GM19193 (cell line): ENCODE measurements around the gene PRMT5.

ENCODE experiments used
- POLR2A ChIP-seq: IDR thresholded peaks from 4 replicates; pipeline ENCODE4 v1.6.1; 2011; ENCODE audit not compliant: insufficient read depth, insufficient read length; ENCODE audit errors: extremely low read depth

PRMT5 gene

GRCh38 chr14:22952418-22952817, 23.2 kb upstream of the PRMT5 start:
- TF ChIP-seq POLR2A, result no peak

- TF ChIP-seq POLR2A, result no peak
Observed at GRCh38 chr14:22945642-22946041, 16.5 kb upstream of the PRMT5 start.

- TF ChIP-seq POLR2A, result no peak
Observed at GRCh38 chr14:22939684-22940083, 10.5 kb upstream of the PRMT5 start.

GRCh38 chr14:22935156-22935555, 6.0 kb upstream of the PRMT5 start:
- no peak for TF ChIP-seq POLR2A

GRCh38 chr14:22932146-22932545, 3.0 kb upstream of the PRMT5 start:
- no peak for TF ChIP-seq POLR2A

GRCh38 chr14:22929961-22930364, 787 bp upstream of the PRMT5 start:
- TF ChIP-seq POLR2A, result no peak

GRCh38 chr14:22928237-22929103, 706 bp downstream of the PRMT5 start:
- no peak for TF ChIP-seq POLR2A

- TF ChIP-seq POLR2A, result no peak
Observed at GRCh38 chr14:22926316-22926715, 2.9 kb downstream of the PRMT5 start.

GRCh38 chr14:22925513-22925912, 3.7 kb downstream of the PRMT5 start:
- TF ChIP-seq POLR2A, result no peak

GRCh38 chr14:22923746-22924145, 5.4 kb downstream of the PRMT5 start:
- no peak for TF ChIP-seq POLR2A

GRCh38 chr14:22922294-22922693, 6.9 kb downstream of the PRMT5 start:
- TF ChIP-seq POLR2A, result no peak

- no peak for TF ChIP-seq POLR2A
Observed at GRCh38 chr14:22920697-22921096, 8.5 kb downstream of the PRMT5 start.

- TF ChIP-seq POLR2A, result no peak
Observed at GRCh38 chr14:22919601-22919921, 9.6 kb downstream of the PRMT5 start.

- TF ChIP-seq POLR2A, result peak; percentile 81
Observed at GRCh38 chr14:22918804-22919600, 10.2 kb downstream of the PRMT5 start, which contains the start of gene RBM23. RBM23 (minus strand) TSS chr14:22919149.

GRCh38 chr14:22915886-22916521, 13.2 kb downstream of the PRMT5 start:
- no peak for TF ChIP-seq POLR2A
